Activated CD8-positive, alpha-beta memory T cell treated with anti-CD3 and anti-CD28 coated beads for 1 hour (primary cell): ENCODE measurements around the gene NEK6.

Source experiments
- DNase-seq, 2 donors: peaks; one replicate each; pipeline ENCODE4 v3.0.0-alpha.2; 2020; ENCODE audit warnings: low read depth in 1 of 2; ENCODE audit errors: extremely low read depth in 1 of 2

NEK6 gene

DNA sequence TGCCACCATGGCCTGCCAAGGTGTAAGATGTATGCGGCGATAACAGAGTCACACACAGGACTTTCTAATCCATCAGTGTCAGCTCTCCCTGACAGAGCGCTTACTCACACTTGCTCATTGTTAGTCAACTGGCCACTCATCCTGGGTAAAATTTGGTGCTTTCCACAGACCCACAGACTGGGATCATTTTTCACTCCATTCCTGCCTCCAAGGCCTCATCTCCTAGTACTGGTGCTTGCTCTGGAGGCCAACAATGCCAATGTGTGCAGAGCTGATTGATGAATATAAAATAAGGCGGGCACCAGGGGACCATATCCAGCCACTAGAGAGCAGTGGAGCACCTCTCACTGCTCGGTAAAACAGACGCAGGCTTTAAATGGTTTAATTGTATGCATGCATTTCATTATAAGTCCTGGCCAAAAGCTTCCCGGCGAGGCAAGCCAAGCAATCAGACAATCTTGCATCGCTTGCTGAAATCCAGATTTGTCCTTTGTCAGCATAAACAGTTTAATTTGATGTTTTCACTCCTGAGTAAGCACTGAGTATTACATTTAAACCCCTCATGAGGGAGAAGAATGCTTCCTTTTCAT is 135.2 kb downstream of the NEK6 start:
- DNase-seq = no peak

GRCh38 chr9:124394167-124394566 is 136.4 kb downstream of the NEK6 start:
- DNase-seq = no peak

- no peak for DNase-seq
These were observed 136.8 kb downstream of the NEK6 start for GRCh38 chr9:124394596-124394995.

- no peak for DNase-seq
These were observed 138.1 kb downstream of the NEK6 start for GRCh38 chr9:124395826-124396225.

DNA sequence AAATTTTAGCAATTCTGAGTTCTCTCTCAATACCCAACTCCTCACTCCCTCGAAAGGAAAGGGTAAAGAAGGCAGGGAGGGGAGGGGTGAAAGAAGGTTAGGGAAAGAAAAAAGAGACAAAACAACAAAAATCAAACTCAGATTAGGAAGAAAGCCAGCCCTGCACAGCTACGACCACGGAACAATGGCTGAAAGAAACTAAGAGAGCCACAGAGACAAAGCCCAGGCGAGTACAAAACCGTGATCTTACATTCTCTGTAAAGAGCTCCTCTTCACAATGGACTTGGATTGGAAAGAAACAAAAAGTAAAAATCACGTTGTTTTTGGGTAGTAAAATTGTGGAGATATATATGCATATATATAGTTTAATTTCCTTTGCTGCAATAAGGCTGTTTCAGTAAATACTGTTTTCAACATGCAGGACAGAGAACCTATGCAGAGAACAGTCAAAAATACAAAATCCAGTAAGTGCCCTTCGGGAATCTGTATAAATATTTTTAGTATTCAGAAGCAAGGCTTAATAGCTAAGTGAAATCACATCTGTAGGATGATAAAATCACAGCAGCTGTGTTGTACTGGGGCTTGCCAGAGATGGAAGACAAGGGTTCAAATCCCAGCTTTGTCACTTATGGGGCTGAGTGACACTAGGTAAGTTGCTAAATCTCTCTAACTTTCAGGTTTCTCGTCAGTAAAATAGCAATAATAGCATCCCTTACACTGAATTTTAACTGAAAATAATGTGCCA is 140.6 kb downstream of the NEK6 start:
- DNase-seq = no peak

DNA sequence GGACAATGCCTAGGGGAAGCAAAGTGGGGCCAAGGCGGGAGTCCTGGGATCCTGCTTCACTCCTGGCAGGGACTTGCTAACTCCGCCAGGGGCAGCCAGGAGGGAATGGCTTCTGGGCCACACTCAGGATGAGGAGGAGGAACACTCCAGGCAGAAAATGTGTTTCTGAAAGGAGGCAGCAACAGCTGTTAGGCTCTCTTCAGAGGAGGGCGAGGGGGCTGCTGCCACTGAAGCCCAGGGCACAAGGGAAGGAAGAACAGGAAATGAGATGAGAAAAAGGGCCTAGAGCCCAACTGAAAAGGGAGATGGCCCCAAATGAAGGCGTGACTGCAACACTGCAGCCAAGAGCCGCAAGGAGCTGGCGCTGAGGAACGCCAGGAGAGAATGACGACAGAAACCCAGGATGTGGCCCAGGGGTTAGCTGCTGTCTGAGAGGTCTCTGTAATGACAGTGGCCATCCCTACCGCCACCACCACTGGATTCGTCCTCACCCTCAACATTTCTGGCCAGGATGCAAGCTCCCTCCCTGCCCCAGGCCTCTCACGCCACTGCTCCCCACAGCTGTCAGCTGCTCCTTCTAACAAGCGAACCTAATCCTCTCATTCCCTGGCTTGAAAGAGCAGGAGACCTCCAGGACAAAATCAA is 141.7 kb downstream of the NEK6 start:
- DNase-seq = no peak

- DNase-seq = no peak
These were observed 142.5 kb downstream of the NEK6 start for GRCh38 chr9:124399968-124400940.
